ENCODE data around the gene UBASH3B. TPM values are rescaled to one million over a fixed set of nuclear protein-coding genes. Genes with fewer than 3 reads are reported as not detected.
"Not testable (repeated sequence)": the region's sequence is repeated elsewhere in the genome, so short reads cannot be mapped to it uniquely, and the experiment has no call there.

UBASH3B gene
- polyA plus RNA-seq, 3 donors: 6.3 to 9.1 (median 8.2) TPM

GRCh38 chr11:122721201-122721963 lies 65.9 kb downstream of the UBASH3B start:
- no peak for DNase-seq (ENCODE audit: extremely low read depth in 1 of 11, low read depth in 9 of 11, low spot score in 4 of 11)

- no peak for DNase-seq (ENCODE audit: extremely low read depth in 1 of 11, low read depth in 9 of 11, low spot score in 4 of 11)
Observed at GRCh38 chr11:122721964-122722266, 66.4 kb downstream of the UBASH3B start.

- DNase-seq (ENCODE audit: extremely low read depth in 1 of 11, low read depth in 9 of 11, low spot score in 4 of 11): no peak
Observed at GRCh38 chr11:122723106-122723505, 67.6 kb downstream of the UBASH3B start.

- DNase-seq (ENCODE audit: extremely low read depth in 1 of 11, low read depth in 9 of 11, low spot score in 4 of 11): no peak
Observed at GRCh38 chr11:122723576-122723975, 68.1 kb downstream of the UBASH3B start.

GRCh38 chr11:122724520-122724919 lies 69.0 kb downstream of the UBASH3B start:
- no peak for DNase-seq (ENCODE audit: extremely low read depth in 1 of 11, low read depth in 9 of 11, low spot score in 4 of 11)

GRCh38 chr11:122726028-122726427 lies 70.5 kb downstream of the UBASH3B start:
- no peak for DNase-seq (ENCODE audit: extremely low read depth in 1 of 11, low read depth in 9 of 11, low spot score in 4 of 11)

- DNase-seq (ENCODE audit: extremely low read depth in 1 of 11, low read depth in 9 of 11, low spot score in 4 of 11): peak in 2 of 11 donors; percentile 53 to 63
Observed at GRCh38 chr11:122727101-122727929, 71.8 kb downstream of the UBASH3B start.

GRCh38 chr11:122728561-122728960 lies 73.0 kb downstream of the UBASH3B start:
- DNase-seq (ENCODE audit: extremely low read depth in 1 of 11, low read depth in 9 of 11, low spot score in 4 of 11): no peak

GRCh38 chr11:122729139-122729538 lies 73.6 kb downstream of the UBASH3B start:
- DNase-seq (ENCODE audit: extremely low read depth in 1 of 11, low read depth in 9 of 11, low spot score in 4 of 11): no peak

- DNase-seq (ENCODE audit: extremely low read depth in 1 of 11, low read depth in 9 of 11, low spot score in 4 of 11): not testable (repeated sequence)
Observed at GRCh38 chr11:122730694-122731093, 75.2 kb downstream of the UBASH3B start.

GRCh38 chr11:122731500-122731913 lies 76.0 kb downstream of the UBASH3B start:
- no peak for DNase-seq (ENCODE audit: extremely low read depth in 1 of 11, low read depth in 9 of 11, low spot score in 4 of 11)

GRCh38 chr11:122732342-122733315 lies 77.1 kb downstream of the UBASH3B start:
- DNase-seq (ENCODE audit: extremely low read depth in 1 of 11, low read depth in 9 of 11, low spot score in 4 of 11): no peak

GRCh38 chr11:122733318-122733717 lies 77.8 kb downstream of the UBASH3B start:
- DNase-seq (ENCODE audit: extremely low read depth in 1 of 11, low read depth in 9 of 11, low spot score in 4 of 11): no peak

GRCh38 chr11:122734848-122735496 lies 79.5 kb downstream of the UBASH3B start:
- no peak for DNase-seq (ENCODE audit: extremely low read depth in 1 of 11, low read depth in 9 of 11, low spot score in 4 of 11)

GRCh38 chr11:122737951-122738693 lies 82.6 kb downstream of the UBASH3B start:
- no peak for DNase-seq (ENCODE audit: extremely low read depth in 1 of 11, low read depth in 9 of 11, low spot score in 4 of 11)

GRCh38 chr11:122741613-122742300 lies 86.2 kb downstream of the UBASH3B start:
- no peak for DNase-seq (ENCODE audit: extremely low read depth in 1 of 11, low read depth in 9 of 11, low spot score in 4 of 11)

- no peak for DNase-seq (ENCODE audit: extremely low read depth in 1 of 11, low read depth in 9 of 11, low spot score in 4 of 11)
Observed at GRCh38 chr11:122742301-122743018, 86.9 kb downstream of the UBASH3B start.

Measured in renal cortex interstitium (tissue), 11 donors.